ENCODE results near the gene TMIE. TPM values are rescaled to one million over a fixed set of nuclear protein-coding genes. Genes with fewer than 3 reads are reported as not detected.
"Not testable (repeated sequence)": the region's sequence is repeated elsewhere in the genome, so short reads cannot be mapped to it uniquely, and the experiment has no call there.

The TMIE gene
- total RNA-seq, 1 experiment from 2014 or later: not detected

- in situ Hi-C loops (cut with HindIII; ENCODE audit: low sequenced_read_pairs): no loop called here
- DNase-seq (ENCODE audit: low spot score): no peak
Observed at GRCh38 chr3:46746711-46747110, 45.5 kb downstream of the TMIE start.

GRCh38 chr3:46748170-46748569 lies 47.0 kb downstream of the TMIE start:
- DNase-seq (ENCODE audit: low spot score): no peak
- in situ Hi-C loops (cut with HindIII; ENCODE audit: low sequenced_read_pairs): no loop called here

- in situ Hi-C loops (cut with HindIII; ENCODE audit: low sequenced_read_pairs): no loop called here
- no peak for DNase-seq (ENCODE audit: low spot score)
Observed at GRCh38 chr3:46749129-46749528, 47.9 kb downstream of the TMIE start.

- no peak for DNase-seq (ENCODE audit: low spot score)
- in situ Hi-C loops (cut with HindIII; ENCODE audit: low sequenced_read_pairs): no loop called here
Observed at GRCh38 chr3:46750555-46751038, 49.4 kb downstream of the TMIE start.

GRCh38 chr3:46753127-46753526 lies 51.9 kb downstream of the TMIE start:
- DNase-seq (ENCODE audit: low spot score); in situ Hi-C loops (cut with HindIII; ENCODE audit: low sequenced_read_pairs): not testable (repeated sequence)

- no peak for DNase-seq (ENCODE audit: low spot score)
- in situ Hi-C loops (cut with HindIII; ENCODE audit: low sequenced_read_pairs): no loop called here
Observed at GRCh38 chr3:46755646-46756045, 54.5 kb downstream of the TMIE start.

GRCh38 chr3:46756642-46757041 lies 55.5 kb downstream of the TMIE start:
- no peak for DNase-seq (ENCODE audit: low spot score)

GRCh38 chr3:46759239-46760167 lies 58.3 kb downstream of the TMIE start:
- DNase-seq (ENCODE audit: low spot score): no peak
- in situ Hi-C loops (cut with HindIII; ENCODE audit: low sequenced_read_pairs): no loop called here

More at GRCh38 chr3:46756642-46757041, 55.5 kb downstream of the TMIE start:
- in situ Hi-C loops (cut with HindIII; ENCODE audit: low sequenced_read_pairs): no loop called here

Other genes starting within 250 kb of the TMIE start
- gene LTF, start 236.5 kb upstream of the TMIE start, total RNA-seq (2014; rRNA removed; shearing (Covaris generic)): not detected in 2 replicates
- not detected in 2 replicates for gene RTP3, start 203.4 kb upstream of the TMIE start, total RNA-seq (2014; rRNA removed; shearing (Covaris generic))
- gene LRRC2, start 135.1 kb upstream of the TMIE start, total RNA-seq (2014; rRNA removed; shearing (Covaris generic)): not detected in 2 replicates
- gene FAM240A, start 88.9 kb upstream of the TMIE start, total RNA-seq (2014; rRNA removed; shearing (Covaris generic)): not detected in 2 replicates
- gene ALS2CL, start 7.7 kb upstream of the TMIE start, total RNA-seq (2014; rRNA removed; shearing (Covaris generic)): 0.20 and 0.31 TPM in 2 replicates
- gene PRSS50, start 16.5 kb downstream of the TMIE start, total RNA-seq (2014; rRNA removed; shearing (Covaris generic)): not detected in 2 replicates
- 5.8 and 7.4 TPM in 2 replicates for gene MYL3, start 162.1 kb downstream of the TMIE start, total RNA-seq (2014; rRNA removed; shearing (Covaris generic))
- gene PTH1R, start 176.3 kb downstream of the TMIE start, total RNA-seq (2014; rRNA removed; shearing (Covaris generic)): 14.8 and 23.6 TPM in 2 replicates